H1 (cell line): ENCODE measurements around the gene MYH10. TPM values are rescaled to one million over a fixed set of nuclear protein-coding genes. Genes with fewer than 3 reads are reported as not detected.

ENCODE experiments used
- CTCF ChIA-PET: fragments of 300-600 bp; sonication (Branson Sonifier 250); formaldehyde crosslinking; loops from one replicate; lab custom pipeline; 2021; ENCODE audit not compliant: partially characterized antibody; lab: Charles Lee
- POLR2A ChIA-PET: fragments of 300-600 bp; sonication (Branson Sonifier 250); formaldehyde crosslinking; loops from one replicate; lab custom pipeline; 2021; ENCODE audit warnings: inconsistent platforms; ENCODE audit not compliant: partially characterized antibody; lab: Charles Lee
- DNase-seq, 2 experiments: peaks; one replicate each; pipeline versions ENCODE4 v3.0.0 to v3.0.0-alpha.2; 2010 to 2022; ENCODE audit warnings: low spot score in 2 of 2, low read depth in 1 of 2, mixed read lengths in 1 of 2
- FAIRE-seq: peaks from 2 replicates; lab custom pipeline; 2011; peaks lifted over from hg19 to GRCh38; lab: Jason Lieb, UNC
- H2AFZ ChIP-seq: 2 replicates; pipeline ENCODE4 v1.8.1; 2012; ENCODE audit warnings: low read length, inconsistent platforms
- H2AK5ac ChIP-seq: 2 replicates; pipeline ENCODE4 v1.6.1; 2013; ENCODE audit warnings: low read depth, low read length
- H2BK120ac ChIP-seq: replicated peaks from 2 replicates; pipeline ENCODE3; 2013; ENCODE audit warnings: low read depth, low read length, inconsistent platforms
- H2BK12ac ChIP-seq: 2 replicates; pipeline ENCODE4 v1.6.1; 2013; ENCODE audit warnings: low read depth, low read length
- H2BK15ac ChIP-seq: 2 replicates; pipeline ENCODE4 v1.6.1; 2013; ENCODE audit warnings: low read length
- H2BK20ac ChIP-seq: 2 replicates; pipeline ENCODE4 v1.6.1; 2013; ENCODE audit warnings: low read length
- H2BK5ac ChIP-seq: 2 replicates; pipeline ENCODE4 v1.6.1; 2013; ENCODE audit warnings: low read depth, low read length
- H3K14ac ChIP-seq: 2 replicates; pipeline ENCODE4 v1.6.1; 2013; ENCODE audit warnings: inconsistent platforms; ENCODE audit not compliant: insufficient read length
- H3K18ac ChIP-seq: 2 replicates; pipeline ENCODE4 v1.6.1; 2013; ENCODE audit warnings: low read length; ENCODE audit errors: extremely low read depth
- H3K23ac ChIP-seq: 2 replicates; pipeline ENCODE4 v1.6.1; 2013; ENCODE audit warnings: inconsistent platforms; ENCODE audit not compliant: insufficient read length
- H3K23me2 ChIP-seq: 2 replicates; pipeline ENCODE4 v1.6.1; 2013; ENCODE audit warnings: low read depth, low read length
- H3K27ac ChIP-seq: 2 replicates; pipeline ENCODE4 v1.6.1; 2011; ENCODE audit warnings: low read depth, low read length, inconsistent platforms
- H3K27me3 ChIP-seq, 4 experiments: replicated peaks in 1 of 4; 1 replicate in 1 of 4; 2 replicates in 3 of 4; pipeline versions ENCODE4 v1.6.1 to v1.8.1; 2011 to 2013; ENCODE audit warnings: low read length in 3 of 4, mild to moderate bottlenecking in 3 of 4, inconsistent platforms in 2 of 4, mixed read lengths in 2 of 4, moderate library complexity in 1 of 4; ENCODE audit not compliant: control insufficient read depth in 3 of 4, insufficient read depth in 3 of 4; ENCODE audit errors: extremely low read depth in 1 of 4
- H3K36me3 ChIP-seq, 4 experiments: 2 replicates each; pipeline versions ENCODE4 v1.6.1 to v1.8.1; 2011 to 2013; ENCODE audit warnings: mild to moderate bottlenecking in 4 of 4, low read length in 3 of 4, moderate library complexity in 2 of 4, control low read depth in 1 of 4, inconsistent platforms in 1 of 4; ENCODE audit not compliant: insufficient read depth in 4 of 4, control insufficient read depth in 2 of 4
- H3K4ac ChIP-seq: replicated peaks from 2 replicates; pipeline ENCODE3; 2013; ENCODE audit warnings: low read length, low read depth, mixed read lengths, inconsistent platforms; ENCODE audit not compliant: insufficient read length
- H3K4me1 ChIP-seq, 4 experiments: replicated peaks in 1 of 4; 1 replicate in 1 of 4; 2 replicates in 3 of 4; pipeline versions ENCODE4 v1.6.1 to v1.8.1; 2011 to 2013; ENCODE audit warnings: low read length in 3 of 4, inconsistent platforms in 2 of 4, mixed read lengths in 1 of 4; ENCODE audit not compliant: insufficient read depth in 4 of 4, control insufficient read depth in 3 of 4
- H3K4me2 ChIP-seq, 2 experiments: 2 replicates each; pipeline versions ENCODE4 v1.6.1 to v1.8.1; 2011 to 2013; ENCODE audit warnings: low read depth in 2 of 2, low read length in 2 of 2, control low read depth in 1 of 2, inconsistent platforms in 1 of 2, mild to moderate bottlenecking in 1 of 2; ENCODE audit not compliant: insufficient read depth in 1 of 2
- H3K4me3 ChIP-seq, 4 experiments: fragments of 200-600, 300-600 bp in 1 of 4; sonication (generic), shearing (Covaris generic), sonication (Bioruptor Twin) in 1 of 4; 2 replicates each; pipeline versions ENCODE4 v1.5.1 to v1.8.1; 2011 to 2016; ENCODE audit warnings: low read length in 4 of 4, low read depth in 3 of 4, control low read depth in 2 of 4, inconsistent platforms in 2 of 4, mild to moderate bottlenecking in 2 of 4, mixed read lengths in 1 of 4, moderate library complexity in 1 of 4; ENCODE audit not compliant: insufficient read depth in 2 of 4; ENCODE audit errors: extremely low read depth in 1 of 4
- H3K56ac ChIP-seq: replicated peaks from 2 replicates; pipeline ENCODE3; 2013; ENCODE audit warnings: low read depth, mild to moderate bottlenecking, mixed read lengths, low read length, inconsistent platforms; ENCODE audit not compliant: insufficient read length
- H3K79me1 ChIP-seq: 2 replicates; pipeline ENCODE4 v1.6.1; 2013; ENCODE audit warnings: low read depth, low read length, control low read depth
- H3K79me2 ChIP-seq, 2 experiments: 2 replicates each; pipeline versions ENCODE4 v1.6.1 to v1.8.1; 2012 to 2013; ENCODE audit warnings: low read length in 2 of 2, mild to moderate bottlenecking in 2 of 2, inconsistent platforms in 1 of 2; ENCODE audit not compliant: insufficient read depth in 2 of 2, control insufficient read depth in 1 of 2
- H3K9ac ChIP-seq, 4 experiments: replicated peaks in 1 of 4; 1 replicate in 1 of 4; 2 replicates in 3 of 4; pipeline versions ENCODE4 v1.6.1 to v1.8.1; 2011 to 2013; ENCODE audit warnings: low read depth in 3 of 4, low read length in 3 of 4, control low read depth in 2 of 4, mild to moderate bottlenecking in 2 of 4, moderate library complexity in 2 of 4, inconsistent platforms in 1 of 4; ENCODE audit errors: extremely low read depth in 1 of 4
- H3K9me3 ChIP-seq, 2 experiments: 2 replicates each; pipeline versions ENCODE4 v1.6.1 to v1.8.1; 2012 to 2013; ENCODE audit warnings: mild to moderate bottlenecking in 2 of 2, moderate library complexity in 2 of 2, control low read depth in 1 of 2, inconsistent platforms in 1 of 2, low read depth in 1 of 2, low read length in 1 of 2, mixed read lengths in 1 of 2; ENCODE audit not compliant: insufficient read depth in 2 of 2
- H4K20me1 ChIP-seq, 2 experiments: replicated peaks in 1 of 2; 2 replicates each; pipeline versions ENCODE3 to v1.8.1; 2011 to 2013; ENCODE audit warnings: inconsistent platforms in 2 of 2, low read length in 2 of 2, mild to moderate bottlenecking in 1 of 2; ENCODE audit not compliant: insufficient read depth in 2 of 2, control insufficient read depth in 1 of 2
- H4K5ac ChIP-seq: 2 replicates; pipeline ENCODE4 v1.6.1; 2013; ENCODE audit warnings: low read length, low read depth, mixed read lengths, inconsistent platforms; ENCODE audit not compliant: insufficient read length
- H4K8ac ChIP-seq: 2 replicates; pipeline ENCODE4 v1.8.0; 2013; ENCODE audit warnings: mild to moderate bottlenecking, moderate library complexity, low read length, inconsistent platforms; ENCODE audit not compliant: insufficient read depth; ENCODE audit errors: extremely low read depth
- H4K91ac ChIP-seq: replicated peaks from 2 replicates; pipeline ENCODE3; 2013; ENCODE audit warnings: low read length, mixed read lengths, inconsistent platforms; ENCODE audit not compliant: insufficient read length
- BCL11A ChIP-seq, 2 experiments: IDR thresholded peaks; one replicate each; pipeline ENCODE4 v1.6.1; 2011; ENCODE audit warnings: low read depth in 2 of 2, low read length in 2 of 2, mild to moderate bottlenecking in 2 of 2
- BRCA1 ChIP-seq: IDR thresholded peaks from 2 replicates; pipeline ENCODE4 v1.6.1; 2012; ENCODE audit warnings: low read depth, low read length, improper control_type of control experiment
- CBX5 ChIP-seq: fragments of 300-800, 300-1000 bp; sonication (generic); IDR thresholded peaks from 2 replicates; pipeline ENCODE4 v1.7.1; 2016; ENCODE audit warnings: antibody characterized with exemption, low read length, low read depth
- CBX8 ChIP-seq: fragments of 300-800, 300-1000 bp; sonication (generic); IDR thresholded peaks from 2 replicates; pipeline ENCODE4 v1.7.1; 2016; ENCODE audit warnings: low read depth, low read length, borderline replicate concordance
- CREB1 ChIP-seq: IDR thresholded peaks from 2 replicates; pipeline ENCODE4 v1.6.1; 2012; ENCODE audit warnings: inconsistent platforms
- FOSL1 ChIP-seq: IDR thresholded peaks from 2 replicates; pipeline ENCODE4 v1.6.1; 2011; ENCODE audit warnings: mild to moderate bottlenecking, low read depth, low read length, moderate library complexity; ENCODE audit not compliant: insufficient read depth
- GABPA ChIP-seq: IDR thresholded peaks from 2 replicates; pipeline ENCODE4 v1.6.1; 2011; ENCODE audit warnings: mild to moderate bottlenecking, low read length, moderate library complexity, borderline replicate concordance; ENCODE audit not compliant: insufficient read depth
- HDAC6 ChIP-seq: IDR thresholded peaks from one replicate; pipeline ENCODE4 v1.7.1; 2012; ENCODE audit warnings: low read depth, mild to moderate bottlenecking, inconsistent platforms, low read length, moderate library complexity
- JUND ChIP-seq: IDR thresholded peaks from 2 replicates; pipeline ENCODE4 v1.6.1; 2011; ENCODE audit warnings: mild to moderate bottlenecking, improper control_type of control experiment, low read length
- MAFK ChIP-seq: IDR thresholded peaks from 2 replicates; pipeline ENCODE4 v1.6.1; 2012; ENCODE audit warnings: low read depth, mild to moderate bottlenecking, improper control_type of control experiment, low read length
- NANOG ChIP-seq: IDR thresholded peaks from 2 replicates; pipeline ENCODE4 v1.6.1; 2011; ENCODE audit warnings: low read length, low read depth, mild to moderate bottlenecking, inconsistent platforms; ENCODE audit not compliant: insufficient read depth, poor library complexity, severe bottlenecking
- POLR2A ChIP-seq, 2 experiments: IDR thresholded peaks; 1 replicate in 1 of 2; 2 replicates in 1 of 2; pipeline ENCODE4 v1.6.1; 2011; ENCODE audit warnings: low read depth in 2 of 2, low read length in 2 of 2, mild to moderate bottlenecking in 2 of 2; ENCODE audit errors: control extremely low read depth in 1 of 2
- RFX5 ChIP-seq: IDR thresholded peaks from 2 replicates; pipeline ENCODE4 v1.6.1; 2011; ENCODE audit warnings: low read depth, low read length, improper control_type of control experiment, borderline replicate concordance
- RXRA ChIP-seq: IDR thresholded peaks from 2 replicates; pipeline ENCODE4 v1.6.1; 2011; ENCODE audit warnings: low read depth, mild to moderate bottlenecking, low read length, moderate library complexity; ENCODE audit not compliant: insufficient read depth
- SIN3A ChIP-seq, 2 experiments: IDR thresholded peaks in 1 of 2; conservative IDR thresholded peaks in 1 of 2; 2 replicates each; pipeline ENCODE4 v1.6.1; 2011 to 2012; ENCODE audit warnings: low read length in 2 of 2, improper control_type of control experiment in 1 of 2, low read depth in 1 of 2, mild to moderate bottlenecking in 1 of 2
- WGBS, 2 experiments: shearing (Covaris generic) in 1 of 2; methylation state at CpG; one replicate each; pipeline versions ENCODE4 v1.1.6 to v1.1.7; 2013 to 2015; ENCODE audit warnings: low lambda C conversion rate in 2 of 2, mixed read lengths in 2 of 2, inconsistent platforms in 1 of 2, low coverage in 1 of 2, missing lambda C conversion rate in 1 of 2; ENCODE audit not compliant: insufficient replicate concordance in 2 of 2, insufficient coverage in 1 of 2, insufficient read length in 1 of 2; ENCODE audit errors: extremely low coverage in 1 of 2, missing lambda C conversion rate in 1 of 2; 5-methylcytosine and 5-hydroxymethylcytosine counted together
- polyA plus RNA-seq, 7 experiments: library from polyadenylated mRNA; depleted of rRNA in 3 of 7; stranded (reverse) in 5 of 7; unstranded in 2 of 7; fragments of >200 nt in 5 of 7; fragments of 200-250 nt in 2 of 7; gene quantifications; 1 replicate in 5 of 7; 2 replicates in 1 of 7; 4 replicates in 1 of 7; pipeline versions ENCODE4 v1.2.1 to v1.2.3, GENCODE V29; 2011 to 2013; ENCODE audit warnings: missing spikeins in 2 of 7, mixed read lengths in 2 of 7
- total RNA-seq: library from RNA; stranded (reverse); fragmentation: NEBNext Ultra II Directional; extraction: Animal tissue kit (Norgen Biotek cat#: 25700); gene quantifications from 2 replicates; pipeline ENCODE4 v1.2.1, GENCODE V29; 2021

MYH10 gene
- total and polyA plus RNA-seq, 2 of the 8 experiments (the other 6 are each of a cell fraction or from before 2014, with no cell fraction given) = 64.1 to 289 TPM

GRCh38 chr17:8459107-8459506, 171.4 kb downstream of the MYH10 start:
- H3K23ac ChIP-seq = no peak overlapping the region
- no peak for FAIRE-seq
- no peak for TF ChIP-seq HDAC6
- no peak for TF ChIP-seq FOSL1
- no peak for TF ChIP-seq POLR2A (IDR thresholded peaks at IDR 0.05; ENCODE audit: control extremely low read depth in 1 of 2, low read depth in 2 of 2, low read length in 2 of 2)
- no peak for TF ChIP-seq SIN3A (conservative IDR thresholded peaks at IDR 0.05 in 1 of 2, IDR thresholded peaks at IDR 0.05 in 1 of 2; ENCODE audit: low read depth in 1 of 2, low read length in 2 of 2)
- no peak for TF ChIP-seq CBX5
- no peak for TF ChIP-seq NANOG
- no peak for TF ChIP-seq JUND
- TF ChIP-seq RFX5 = no peak
- TF ChIP-seq GABPA = no peak
- TF ChIP-seq CBX8 = no peak
- TF ChIP-seq BRCA1 = no peak
- no peak for TF ChIP-seq BCL11A (IDR thresholded peaks at IDR 0.05; ENCODE audit: low read depth in 2 of 2, low read length in 2 of 2)
- TF ChIP-seq CREB1 = no peak
- TF ChIP-seq RXRA = no peak
- no peak for TF ChIP-seq MAFK

More at GRCh38 chr17:8459107-8459506, 171.4 kb downstream of the MYH10 start:
- H3K27me3 ChIP-seq = no peaks in the 10 kb centered on the region
- no peak overlapping the region for H3K18ac ChIP-seq
- H2AFZ ChIP-seq = no peak overlapping the region
- 83% methylated on average over 4 of the region's 4 CpGs; no CpG with 5 or more reads in 1 of the 2 experiments for WGBS, 2 experiments
- ChIA-PET POLR2A (interaction anchor here (1.9 kb wide), 1 partner anchor 12 kb away, joined by 5 read pairs; no protein-coding TSS in a partner anchor), CTCF (interaction anchor here (0.6 to 1.9 kb wide), 3 partner anchors 49 to 76 kb away, joined by 3 to 5 read pairs (median 3); partner anchors contain the start of gene RPL26)
- H3K4ac ChIP-seq = no peak overlapping the region
- H2BK120ac ChIP-seq = no peak overlapping the region
- no peak overlapping the region for H4K91ac ChIP-seq
- no peaks in the 10 kb centered on the region for H3K4me1 ChIP-seq
- no peak overlapping the region for H4K8ac ChIP-seq
- no peak overlapping the region for H2BK15ac ChIP-seq
- H3K79me2 ChIP-seq = no peaks in the 10 kb centered on the region
- no peak overlapping the region for H2BK20ac ChIP-seq
- no peak overlapping the region for H4K5ac ChIP-seq
- H2BK5ac ChIP-seq = no peak overlapping the region
- peaks cover 3% of the 10 kb centered on the region; the same call in 1 of the 2 replicates for H3K79me1 ChIP-seq
- H3K56ac ChIP-seq = no peak overlapping the region
- no peak overlapping the region for H2BK12ac ChIP-seq
- H3K23me2 ChIP-seq = no peaks in the 10 kb centered on the region
- DNase-seq = no peak
- H2AK5ac ChIP-seq = no peak overlapping the region
- no peaks in the 10 kb centered on the region for H3K9me3 ChIP-seq
- no peak overlapping the region for H3K4me3 ChIP-seq
- H3K9ac ChIP-seq = no peak overlapping the region
- H4K20me1 ChIP-seq = peaks cover 0 to 2% of the 10 kb centered on the region in 2 experiments
- H3K14ac ChIP-seq = no peak overlapping the region
- H3K4me2 ChIP-seq = no peak overlapping the region
- H3K27ac ChIP-seq = no peak overlapping the region
- peaks cover 6 to 40% (median 9%) of the 10 kb centered on the region in 4 experiments for H3K36me3 ChIP-seq
